Measurements from ENCODE around the gene KRTAP19-8. TPM values are rescaled to one million over a fixed set of nuclear protein-coding genes. Genes with fewer than 3 reads are reported as not detected.

The KRTAP19-8 gene
- total RNA-seq, 2 experiments from 2014 or later = not detected

DNA sequence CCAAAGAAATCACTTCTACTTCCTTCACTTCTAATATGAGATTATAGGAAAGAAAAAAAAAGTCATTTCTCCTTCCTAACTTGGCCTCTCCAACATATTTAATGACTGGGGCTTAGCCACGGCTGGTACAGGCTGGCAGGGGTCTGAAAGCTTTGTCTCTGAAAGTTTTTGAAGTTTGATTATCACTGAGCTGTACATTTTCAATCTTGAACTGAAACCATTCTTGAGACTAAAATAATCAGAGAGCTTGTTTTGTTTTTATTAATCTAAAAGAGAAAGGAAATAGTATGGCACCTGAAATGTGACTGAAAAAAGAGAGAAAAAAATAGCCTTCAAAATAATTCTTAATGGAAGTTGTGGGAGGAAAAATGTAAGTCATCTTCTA is 3.8 kb upstream of the KRTAP19-8 start:
- Mint-ChIP-seq H3K9me3 (ENCODE audit: insufficient read depth) (no peaks in the 10 kb centered on the region), H3K27me3 (ENCODE audit: low read depth) (peaks cover 5% of the 10 kb centered on the region), H3K36me3 (ENCODE audit: low read depth) (no peaks in the 10 kb centered on the region), H3K27ac (no peak overlapping the region), H3K4me3 (no peak overlapping the region), H3K4me1 (ENCODE audit: low read depth) (no peaks in the 10 kb centered on the region)
- ChIA-PET POLR2A (no interaction called here), CTCF (no interaction called here)
- no peak for ATAC-seq
- DNase-seq = no peak

DNA sequence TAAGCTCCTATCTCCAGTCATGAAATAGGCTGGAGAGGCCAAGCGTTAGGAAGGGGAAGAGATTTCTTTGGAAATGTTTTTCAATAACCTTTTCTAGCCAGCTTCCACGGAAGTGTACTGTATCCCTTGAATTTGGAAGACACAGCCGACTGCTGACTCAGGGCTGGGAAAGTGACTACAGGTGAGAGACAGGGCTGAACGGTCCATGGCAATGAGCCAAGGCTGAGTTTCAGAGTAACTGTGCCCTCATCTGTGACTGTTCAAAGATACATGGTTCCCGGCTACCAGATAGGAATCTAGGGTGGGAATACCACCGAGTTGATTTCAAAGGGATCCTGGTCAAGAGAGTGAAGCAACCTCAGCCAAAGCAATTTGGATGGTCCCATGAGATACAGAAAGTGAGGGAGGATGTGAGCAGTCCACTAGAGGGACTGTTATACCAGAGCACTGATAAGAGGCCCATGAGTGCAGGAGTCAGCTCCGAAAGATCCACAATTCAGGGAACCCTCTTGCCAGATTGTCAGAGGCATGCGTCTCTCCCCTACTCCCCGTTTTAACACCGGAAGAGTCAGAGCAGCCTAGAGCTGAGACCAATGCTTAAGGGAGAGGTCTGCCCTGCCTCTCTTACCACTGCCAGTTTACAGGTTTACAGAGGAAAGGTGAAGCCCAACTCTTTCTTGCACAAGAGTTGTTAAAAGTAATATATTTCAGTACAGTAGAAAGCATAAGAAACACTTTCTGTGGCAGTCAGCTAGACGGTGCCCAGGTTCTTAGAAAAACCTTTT is 3.2 kb upstream of the KRTAP19-8 start:
- H3K9me3 Mint-ChIP-seq (ENCODE audit: insufficient read depth) = no peaks in the 10 kb centered on the region
- H3K27me3 Mint-ChIP-seq (ENCODE audit: low read depth) = peaks cover 5% of the 10 kb centered on the region
- POLR2A ChIA-PET = no interaction called here
- CTCF ChIA-PET = no interaction called here
- H3K27ac Mint-ChIP-seq = no peak overlapping the region
- H3K36me3 Mint-ChIP-seq (ENCODE audit: low read depth) = no peaks in the 10 kb centered on the region
- H3K4me1 Mint-ChIP-seq (ENCODE audit: low read depth) = no peaks in the 10 kb centered on the region
- no peak for ATAC-seq
- no peak overlapping the region for H3K4me3 Mint-ChIP-seq
- DNase-seq = no peak

DNA sequence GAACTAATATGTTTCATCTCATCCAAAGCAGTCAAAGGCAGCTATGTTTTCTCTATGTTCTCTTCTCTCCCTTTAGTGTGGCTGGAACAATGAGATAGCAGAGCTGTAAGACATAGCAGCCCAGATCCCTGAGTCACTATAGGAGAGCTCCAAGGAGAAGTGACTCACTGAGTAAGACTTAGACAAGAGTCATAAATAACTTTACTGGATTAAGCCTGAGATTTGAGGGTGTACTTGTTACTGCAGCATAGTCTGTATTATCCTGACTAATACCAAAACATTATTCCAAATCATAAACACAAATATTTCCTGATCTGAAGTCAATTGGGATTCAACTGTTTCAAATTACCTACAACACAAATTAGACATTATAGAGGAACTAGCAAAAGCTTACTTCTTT is 3.9 kb downstream of the KRTAP19-8 start:
- ChIA-PET POLR2A (no interaction called here), CTCF (no interaction called here)
- Mint-ChIP-seq H3K36me3 (ENCODE audit: low read depth) (no peaks in the 10 kb centered on the region), H3K4me1 (ENCODE audit: low read depth) (no peaks in the 10 kb centered on the region), H3K4me3 (no peak overlapping the region), H3K27me3 (ENCODE audit: low read depth) (peaks cover 8% of the 10 kb centered on the region), H3K27ac (no peak overlapping the region), H3K9me3 (ENCODE audit: insufficient read depth) (no peaks in the 10 kb centered on the region)
- DNase-seq = no peak
- no peak for ATAC-seq

DNA sequence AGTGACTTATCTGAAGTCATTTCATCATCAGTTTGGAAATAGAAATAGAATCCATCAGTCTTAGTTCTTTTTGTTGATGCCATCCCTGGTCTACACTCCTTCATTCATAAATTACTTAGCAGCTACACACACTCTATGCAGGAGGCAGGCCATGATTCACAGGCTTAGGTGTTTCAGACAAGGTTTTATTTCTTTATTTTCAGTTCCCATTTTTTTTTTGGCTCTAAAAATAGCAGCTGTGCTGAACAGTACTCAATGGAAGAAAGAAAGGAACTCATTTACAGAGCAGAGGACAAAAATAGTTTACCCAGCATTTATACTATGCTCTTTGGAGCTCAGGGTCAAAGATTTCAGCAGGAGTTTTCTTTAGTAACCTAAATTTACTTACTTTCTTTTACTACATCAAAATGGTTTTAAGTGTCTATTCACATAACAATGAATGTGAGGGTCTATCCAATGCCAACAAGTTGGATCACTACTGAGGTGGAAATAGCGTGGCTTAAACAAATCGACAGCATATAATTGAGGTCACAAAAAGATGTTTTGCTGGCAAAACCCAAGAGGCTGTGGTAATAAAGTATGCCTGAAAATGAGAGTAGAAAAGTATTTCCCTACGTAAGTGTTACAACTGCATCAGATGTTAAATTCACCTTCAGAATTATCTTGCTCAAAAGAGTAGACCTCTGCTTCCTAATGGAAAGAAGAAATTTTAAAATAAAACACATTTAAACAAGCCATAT is 7.7 kb downstream of the KRTAP19-8 start:
- CTCF ChIA-PET = no interaction called here
- peaks cover 6% of the 10 kb centered on the region for H3K27me3 Mint-ChIP-seq (ENCODE audit: low read depth)
- no peaks in the 10 kb centered on the region for H3K4me1 Mint-ChIP-seq (ENCODE audit: low read depth)
- no peak overlapping the region for H3K4me3 Mint-ChIP-seq
- POLR2A ChIA-PET = no interaction called here
- ATAC-seq (no peak), DNase-seq (no peak)
- no peaks in the 10 kb centered on the region for H3K36me3 Mint-ChIP-seq (ENCODE audit: low read depth)
- no peak overlapping the region for H3K27ac Mint-ChIP-seq
- no peaks in the 10 kb centered on the region for H3K9me3 Mint-ChIP-seq (ENCODE audit: insufficient read depth)

DNA sequence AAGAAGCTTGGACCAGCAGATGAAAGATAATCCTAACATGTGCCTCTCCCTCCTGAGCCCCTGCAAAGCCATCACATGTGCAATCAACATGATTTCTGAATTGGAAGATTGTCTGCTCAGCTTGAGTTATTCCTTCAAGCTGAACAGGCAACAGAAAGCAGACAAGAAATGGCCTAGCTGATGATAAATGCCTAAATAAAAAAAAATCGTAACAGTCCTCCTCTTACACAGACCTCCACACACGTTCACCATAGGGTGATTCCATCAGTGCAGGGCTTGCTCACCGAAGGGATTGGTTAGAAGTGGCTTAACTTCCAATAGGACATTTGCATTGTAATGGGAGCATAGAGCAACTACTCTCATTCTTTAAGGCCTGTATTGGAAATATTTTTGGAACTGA is 14.6 kb downstream of the KRTAP19-8 start:
- Mint-ChIP-seq H3K9me3 (ENCODE audit: insufficient read depth) (no peaks in the 10 kb centered on the region), H3K4me1 (ENCODE audit: low read depth) (no peaks in the 10 kb centered on the region), H3K4me3 (no peak overlapping the region), H3K27me3 (ENCODE audit: low read depth) (peaks cover 12% of the 10 kb centered on the region), H3K36me3 (ENCODE audit: low read depth) (no peaks in the 10 kb centered on the region), H3K27ac (no peak overlapping the region)
- DNase-seq (no peak), ATAC-seq (no peak)
- ChIA-PET CTCF (no interaction called here), POLR2A (no interaction called here)

DNA sequence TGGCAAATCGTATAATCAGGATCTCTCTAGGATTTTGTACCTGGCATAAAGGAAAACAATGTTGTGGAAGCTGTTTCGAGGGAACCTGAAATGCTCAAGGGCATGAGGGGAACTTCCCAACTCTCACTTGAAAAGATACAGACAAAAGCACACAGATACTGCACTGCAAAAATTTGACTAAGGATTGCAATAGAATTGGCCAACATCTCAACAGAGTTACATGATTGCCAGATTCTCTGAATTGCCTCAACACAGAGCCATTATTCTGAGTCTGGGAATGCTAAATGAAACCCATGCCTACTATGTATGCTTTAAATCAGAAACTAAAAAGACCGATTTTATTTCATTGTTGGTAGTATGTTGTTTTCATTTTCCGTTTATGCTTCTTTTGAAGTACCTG is 16.0 kb downstream of the KRTAP19-8 start:
- ATAC-seq (no peak), DNase-seq (no peak)
- POLR2A ChIA-PET = no interaction called here
- Mint-ChIP-seq H3K27ac (no peak overlapping the region), H3K9me3 (ENCODE audit: insufficient read depth) (no peaks in the 10 kb centered on the region), H3K4me1 (ENCODE audit: low read depth) (no peaks in the 10 kb centered on the region), H3K4me3 (no peak overlapping the region), H3K36me3 (ENCODE audit: low read depth) (no peaks in the 10 kb centered on the region), H3K27me3 (ENCODE audit: low read depth) (peaks cover 12% of the 10 kb centered on the region)
- CTCF ChIA-PET = no interaction called here

DNA sequence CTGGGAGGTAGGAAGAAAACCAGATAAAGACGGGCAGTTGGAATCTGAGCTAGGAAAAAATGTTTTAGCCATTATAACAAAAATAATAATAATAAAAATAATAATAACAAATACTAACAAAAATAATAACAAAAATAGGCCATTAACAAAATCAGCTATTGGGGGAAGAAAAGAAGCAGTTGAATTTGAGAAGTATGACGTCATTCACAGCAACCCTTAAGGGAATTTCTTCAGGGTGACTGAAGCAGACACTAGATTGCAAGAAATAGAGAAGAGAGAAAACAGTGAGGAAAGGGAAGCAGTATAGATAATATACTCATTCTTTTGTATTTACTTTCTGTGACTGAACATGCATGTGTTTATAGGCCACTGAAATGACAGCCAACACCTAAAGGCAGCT is 20.0 kb downstream of the KRTAP19-8 start:
- ChIA-PET CTCF (no interaction called here), POLR2A (no interaction called here)
- Mint-ChIP-seq H3K9me3 (ENCODE audit: insufficient read depth) (no peaks in the 10 kb centered on the region), H3K36me3 (ENCODE audit: low read depth) (no peaks in the 10 kb centered on the region), H3K4me3 (no peak overlapping the region), H3K27me3 (ENCODE audit: low read depth) (peaks cover 5% of the 10 kb centered on the region), H3K4me1 (ENCODE audit: low read depth) (peaks cover 3% of the 10 kb centered on the region), H3K27ac (no peak overlapping the region)
- ATAC-seq (no peak), DNase-seq (no peak)

DNA sequence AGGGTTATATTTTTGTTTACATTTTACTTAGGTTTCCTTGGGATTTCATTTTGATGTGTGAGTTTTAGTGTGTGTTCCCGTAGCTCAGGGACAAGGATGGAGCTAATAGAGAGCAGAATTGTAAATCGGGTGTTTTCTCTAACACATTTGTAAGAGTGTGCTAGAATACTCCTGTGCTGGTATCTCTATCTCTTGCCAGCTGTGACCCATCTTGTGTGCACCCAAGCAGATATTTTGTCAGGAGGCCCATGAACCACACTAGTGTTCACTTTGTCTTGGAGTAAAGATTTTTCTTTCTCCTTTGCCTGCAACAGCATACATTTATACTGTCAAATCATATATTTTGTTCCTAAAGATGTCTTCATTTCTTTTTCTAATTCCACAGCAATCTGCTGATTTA is 23.4 kb downstream of the KRTAP19-8 start:
- ATAC-seq = no peak
- CTCF ChIA-PET = no interaction called here
- H3K4me3 Mint-ChIP-seq = no peak overlapping the region

DNA sequence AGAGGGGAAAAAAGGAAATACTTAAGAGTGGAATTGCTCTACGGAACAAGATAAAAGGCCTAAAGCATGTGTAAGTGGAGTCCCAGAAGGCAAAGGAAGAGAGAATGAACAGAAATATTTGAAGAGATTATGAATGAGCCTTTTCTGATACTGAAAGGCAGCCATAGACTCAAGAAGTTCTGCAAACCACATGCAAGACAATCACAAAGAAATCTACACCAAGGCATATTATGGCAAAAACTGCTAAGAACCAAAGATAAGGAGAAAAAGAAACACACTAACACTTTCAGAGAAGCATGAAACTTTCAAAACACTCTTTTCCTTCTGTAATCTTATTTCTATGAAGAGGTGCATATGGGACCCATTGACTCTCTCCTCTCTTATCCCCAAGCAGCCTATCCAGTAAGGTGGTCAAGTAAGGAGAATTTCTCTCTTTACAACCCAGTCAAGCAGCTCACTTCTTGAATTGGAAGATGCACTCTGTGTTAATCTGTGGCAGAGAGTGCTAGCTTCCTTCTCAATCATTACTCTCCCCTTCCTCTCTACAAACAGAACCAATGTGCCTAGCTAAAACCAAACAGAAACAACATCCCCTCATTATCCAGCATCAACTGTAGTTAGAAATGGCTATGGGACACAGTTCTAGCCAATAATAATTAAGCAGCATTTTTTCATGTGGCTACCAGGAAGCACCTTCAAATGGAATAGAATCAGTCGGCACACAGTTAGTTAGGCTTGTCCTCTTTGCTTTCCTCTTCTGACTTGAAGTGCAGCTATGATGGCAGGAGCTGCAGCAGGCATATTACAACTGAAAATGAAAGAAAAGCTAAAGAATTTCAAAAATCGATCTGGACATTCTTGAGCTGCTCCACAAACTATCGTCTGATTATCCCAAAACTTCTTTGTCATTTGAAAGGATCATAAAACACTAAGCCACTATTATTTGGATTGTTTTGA is 25.9 kb downstream of the KRTAP19-8 start:
- no peak for DNase-seq
- peak overlapping the region; percentile 27 for H3K27ac Mint-ChIP-seq
- no peak overlapping the region for H3K4me3 Mint-ChIP-seq
- H3K27me3 Mint-ChIP-seq (ENCODE audit: low read depth) = peaks cover 3% of the 10 kb centered on the region
- H3K36me3 Mint-ChIP-seq (ENCODE audit: low read depth) = no peaks in the 10 kb centered on the region
- no peak for ATAC-seq
- POLR2A ChIA-PET = interaction anchor here (0.7 kb wide), 1 partner anchor 39 kb away, joined by 3 read pairs; no protein-coding TSS in a partner anchor
- CTCF ChIA-PET = interaction anchor here (0.8 to 1.3 kb wide), 2 partner anchors 15 to 74 kb away, joined by 3 to 5 read pairs; no protein-coding TSS in a partner anchor
- H3K9me3 Mint-ChIP-seq (ENCODE audit: insufficient read depth) = no peaks in the 10 kb centered on the region
- H3K4me1 Mint-ChIP-seq (ENCODE audit: low read depth) = peaks cover 22% of the 10 kb centered on the region

More for the DNA sequence above, 23.4 kb downstream of the KRTAP19-8 start:
- Mint-ChIP-seq H3K27me3 (ENCODE audit: low read depth) (peaks cover 3% of the 10 kb centered on the region), H3K4me1 (ENCODE audit: low read depth) (peaks cover 22% of the 10 kb centered on the region), H3K9me3 (ENCODE audit: insufficient read depth) (no peaks in the 10 kb centered on the region), H3K36me3 (ENCODE audit: low read depth) (no peaks in the 10 kb centered on the region), H3K27ac (no peak overlapping the region)
- POLR2A ChIA-PET = no interaction called here
- DNase-seq = no peak

DNA sequence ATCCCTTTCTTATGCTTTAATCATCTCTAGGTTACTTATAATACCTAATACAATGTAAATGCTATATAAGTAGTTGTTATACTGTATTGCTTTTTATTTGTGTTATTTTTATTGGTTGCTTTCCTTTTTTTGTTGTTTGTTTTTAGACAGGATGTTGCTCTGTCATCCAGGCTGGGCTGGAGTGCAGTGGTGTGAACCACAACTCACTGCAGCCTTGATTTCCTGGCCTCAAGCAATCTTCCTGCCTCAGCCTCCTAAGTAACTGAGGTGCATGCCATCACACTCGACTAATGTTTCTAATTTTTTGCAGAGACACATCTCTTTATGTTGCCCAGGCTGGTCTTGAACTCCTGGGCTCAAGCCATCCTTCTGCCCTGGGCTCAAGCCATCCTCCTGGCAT is 26.9 kb downstream of the KRTAP19-8 start:
- Mint-ChIP-seq H3K27me3 (ENCODE audit: low read depth) (peaks cover 3% of the 10 kb centered on the region), H3K36me3 (ENCODE audit: low read depth) (no peaks in the 10 kb centered on the region), H3K9me3 (ENCODE audit: insufficient read depth) (no peaks in the 10 kb centered on the region), H3K4me1 (ENCODE audit: low read depth) (peaks cover 20% of the 10 kb centered on the region), H3K4me3 (no peak overlapping the region), H3K27ac (peak overlapping the region; percentile 63)
- no peak for ATAC-seq
- ChIA-PET POLR2A (no interaction called here), CTCF (no interaction called here)
- peak; percentile 54 for DNase-seq

DNA sequence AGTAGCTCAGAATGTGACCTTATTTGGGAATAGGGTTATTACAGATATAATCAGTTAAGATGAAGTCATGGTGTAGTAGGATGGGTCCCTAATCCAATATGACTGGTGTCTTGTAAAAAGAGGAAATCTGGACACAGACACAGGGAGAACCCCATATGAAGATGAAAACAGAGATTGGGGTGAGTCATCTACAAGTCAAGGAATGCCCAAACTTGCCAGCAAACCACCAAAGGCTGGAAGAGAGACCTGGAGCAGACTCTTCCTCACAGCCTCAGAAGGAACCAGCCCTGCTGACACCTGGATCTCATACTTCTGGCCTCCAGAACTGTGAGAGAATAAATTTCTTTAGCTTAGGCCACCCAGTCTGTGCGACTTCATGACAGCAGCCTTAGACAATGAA is 29.9 kb downstream of the KRTAP19-8 start:
- no peak for DNase-seq
- H3K9me3 Mint-ChIP-seq (ENCODE audit: insufficient read depth) = no peaks in the 10 kb centered on the region
- POLR2A ChIA-PET = no interaction called here
- H3K4me3 Mint-ChIP-seq = no peak overlapping the region
- no peak for ATAC-seq
- CTCF ChIA-PET = no interaction called here
- peaks cover 7% of the 10 kb centered on the region for H3K27me3 Mint-ChIP-seq (ENCODE audit: low read depth)
- no peak overlapping the region for H3K27ac Mint-ChIP-seq
- peaks cover 20% of the 10 kb centered on the region for H3K4me1 Mint-ChIP-seq (ENCODE audit: low read depth)
- no peaks in the 10 kb centered on the region for H3K36me3 Mint-ChIP-seq (ENCODE audit: low read depth)

DNA sequence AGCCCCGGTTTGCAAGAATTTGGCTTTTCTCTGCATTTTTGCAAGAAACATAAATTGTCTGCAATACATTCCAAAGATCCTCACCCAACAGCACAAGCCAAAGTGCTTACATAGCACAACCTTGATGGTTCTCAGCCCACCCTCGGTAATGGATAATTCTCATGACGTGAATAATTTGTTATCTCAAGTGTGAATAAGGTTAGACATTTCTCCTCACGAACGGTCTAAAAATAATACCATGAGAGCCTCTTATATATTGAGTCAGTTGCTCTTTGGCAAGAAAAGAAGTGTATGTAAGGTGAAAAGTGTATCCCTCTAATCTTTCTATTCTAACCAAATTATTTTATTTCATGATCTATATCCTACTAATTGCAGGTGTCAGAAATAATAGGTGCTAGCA is 33.3 kb downstream of the KRTAP19-8 start:
- ATAC-seq (no peak), DNase-seq (no peak)
- no peaks in the 10 kb centered on the region for H3K4me1 Mint-ChIP-seq (ENCODE audit: low read depth)
- ChIA-PET CTCF (no interaction called here), POLR2A (no interaction called here)
- no peaks in the 10 kb centered on the region for H3K9me3 Mint-ChIP-seq (ENCODE audit: insufficient read depth)
- no peak overlapping the region for H3K4me3 Mint-ChIP-seq
- H3K36me3 Mint-ChIP-seq (ENCODE audit: low read depth) = no peaks in the 10 kb centered on the region
- H3K27ac Mint-ChIP-seq = no peak overlapping the region
- H3K27me3 Mint-ChIP-seq (ENCODE audit: low read depth) = peaks cover 5% of the 10 kb centered on the region

Measured in activated CD8-positive, alpha-beta T cell treated with anti-CD3 and anti-CD28 coated beads, Interleukin-2, amount 10 ng/mL, durations not matched to agents 7 days and 5 days (primary cell).